HG02840 (cell line): ENCODE results near the gene RAB24.
"Not testable (repeated sequence)": the region's sequence is repeated elsewhere in the genome, so short reads cannot be mapped to it uniquely, and the experiment has no call there.

Experiments
- ATAC-seq: cut with Tn5 transposase; IDR thresholded peaks from one replicate; pipeline ENCODE4 v1.9.1; 2021; ENCODE audit warnings: mild to moderate bottlenecking, moderate library complexity, moderate number of reproducible peaks; ENCODE audit not compliant: unreplicated experiment, low FRiP score

Gene RAB24

DNA sequence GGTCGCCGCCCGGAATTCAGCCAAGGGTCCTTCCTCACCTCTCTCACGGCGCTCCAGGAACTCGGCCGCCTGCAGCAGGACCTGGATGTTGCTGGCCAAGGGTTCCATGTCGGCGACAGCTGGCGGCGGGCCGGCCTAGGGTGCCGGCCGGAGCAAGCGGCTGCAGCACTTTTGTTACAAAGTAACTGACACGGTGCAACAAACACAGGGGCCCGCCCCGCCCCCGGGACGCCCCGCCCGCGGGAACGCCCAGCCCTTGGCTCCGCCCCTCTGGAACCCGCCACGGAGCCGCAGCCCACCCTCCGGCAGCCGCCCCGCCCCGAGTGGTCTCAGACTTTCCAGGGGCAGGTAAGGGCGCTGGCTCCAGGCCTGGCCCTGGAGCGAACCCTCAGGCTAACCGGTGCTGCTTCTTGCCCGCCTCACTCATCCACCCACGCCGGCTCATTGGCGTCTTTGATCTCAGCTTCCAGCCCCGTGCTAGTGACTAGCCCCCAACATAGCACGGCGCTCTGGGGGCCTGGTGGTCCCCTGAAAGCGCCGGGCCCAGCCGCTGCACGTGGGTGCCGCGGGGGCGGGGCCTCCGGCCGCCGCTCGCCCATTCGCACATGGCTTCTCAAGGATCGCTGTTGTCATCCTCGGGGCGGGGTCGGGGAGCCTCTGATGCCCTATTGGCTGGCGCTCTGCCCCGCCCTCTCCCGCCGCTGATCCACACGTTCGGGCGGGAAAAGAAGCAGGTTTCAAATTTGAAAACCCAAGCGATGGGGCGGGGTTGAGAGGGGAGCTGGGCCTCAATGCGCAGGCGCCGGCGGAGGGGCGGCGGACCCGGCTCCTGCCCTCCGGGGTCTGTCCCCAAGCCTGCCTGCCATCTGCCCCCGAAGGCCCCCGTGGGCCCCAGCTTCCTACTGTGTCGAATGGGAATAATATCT is 8.5 kb upstream of the RAB24 start, which contains the start of gene MXD3:
MXD3 (minus strand) TSS at position 176 of the 926 bp plus-strand sequence; CDS start at position 108, 68 bp downstream.
- ATAC-seq = peak; percentile 74

DNA sequence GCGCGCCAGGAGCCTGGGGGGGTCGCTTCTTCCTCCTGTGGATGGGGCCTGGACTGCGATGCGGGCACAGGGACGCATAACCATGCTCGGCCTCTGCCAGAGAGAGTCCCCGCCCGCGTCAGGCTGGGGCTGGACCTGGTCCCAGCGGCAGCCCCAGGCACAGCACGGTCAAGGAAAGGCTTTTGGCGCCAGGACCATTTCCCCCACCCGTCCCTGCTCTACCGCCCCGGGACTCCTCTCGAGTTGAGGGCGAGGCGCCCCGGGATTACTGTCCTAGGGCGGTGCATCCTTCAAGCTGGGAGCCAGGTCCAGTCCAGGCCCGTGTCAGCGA is 7.8 kb upstream of the RAB24 start:
- ATAC-seq = no peak

DNA sequence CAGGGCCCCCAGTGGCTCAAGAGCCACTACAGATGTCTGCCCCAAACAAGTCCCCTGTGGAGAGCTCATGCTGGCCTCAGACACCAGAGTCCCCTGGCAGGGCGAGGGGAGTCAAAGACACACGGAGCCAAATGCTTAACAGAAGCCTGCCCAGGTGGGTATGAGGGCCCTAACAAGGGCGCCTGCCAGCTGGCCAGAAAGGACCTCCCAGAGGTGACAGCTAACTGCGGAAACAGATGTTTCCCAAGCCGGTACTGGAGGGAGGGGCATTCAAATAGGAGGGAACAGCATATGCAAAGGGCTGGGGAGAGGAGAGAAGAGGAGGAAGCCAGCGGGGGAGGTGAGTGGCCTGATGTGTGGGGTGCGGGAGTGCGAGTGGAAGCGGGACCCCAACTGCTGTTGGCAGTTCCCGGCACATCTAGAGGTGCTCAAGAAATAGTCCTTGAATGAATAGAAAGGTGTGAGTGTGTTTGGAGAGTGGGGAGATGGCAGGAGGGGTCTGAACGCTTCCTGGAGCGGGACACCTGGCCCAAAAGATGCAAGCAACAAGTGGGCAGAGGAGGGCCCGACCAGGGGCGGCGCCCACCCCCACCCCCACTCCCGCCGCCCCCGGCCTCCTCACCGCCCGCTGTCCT is 7.4 kb upstream of the RAB24 start:
- ATAC-seq = peak; percentile 35

DNA sequence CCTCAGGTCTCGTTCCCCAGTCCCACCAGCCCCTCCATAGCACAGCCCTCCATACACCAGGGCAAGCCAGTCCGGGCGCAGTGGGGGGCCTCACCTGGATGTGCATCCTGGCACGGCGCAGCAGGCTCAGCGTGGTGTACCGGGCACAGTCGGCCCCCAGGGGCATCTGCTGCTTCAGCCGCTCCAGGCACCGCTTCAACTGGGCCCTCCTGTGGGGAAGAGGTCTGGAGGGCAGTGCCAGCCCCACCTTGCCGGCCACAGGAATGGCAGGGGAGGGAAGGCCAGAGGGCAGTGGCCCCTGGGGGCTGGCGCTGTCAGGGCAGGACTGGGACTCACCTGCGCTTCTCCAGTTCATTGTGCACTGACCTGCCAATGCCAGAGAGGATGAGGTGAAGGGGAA is 6.8 kb upstream of the RAB24 start:
- ATAC-seq = no peak

DNA sequence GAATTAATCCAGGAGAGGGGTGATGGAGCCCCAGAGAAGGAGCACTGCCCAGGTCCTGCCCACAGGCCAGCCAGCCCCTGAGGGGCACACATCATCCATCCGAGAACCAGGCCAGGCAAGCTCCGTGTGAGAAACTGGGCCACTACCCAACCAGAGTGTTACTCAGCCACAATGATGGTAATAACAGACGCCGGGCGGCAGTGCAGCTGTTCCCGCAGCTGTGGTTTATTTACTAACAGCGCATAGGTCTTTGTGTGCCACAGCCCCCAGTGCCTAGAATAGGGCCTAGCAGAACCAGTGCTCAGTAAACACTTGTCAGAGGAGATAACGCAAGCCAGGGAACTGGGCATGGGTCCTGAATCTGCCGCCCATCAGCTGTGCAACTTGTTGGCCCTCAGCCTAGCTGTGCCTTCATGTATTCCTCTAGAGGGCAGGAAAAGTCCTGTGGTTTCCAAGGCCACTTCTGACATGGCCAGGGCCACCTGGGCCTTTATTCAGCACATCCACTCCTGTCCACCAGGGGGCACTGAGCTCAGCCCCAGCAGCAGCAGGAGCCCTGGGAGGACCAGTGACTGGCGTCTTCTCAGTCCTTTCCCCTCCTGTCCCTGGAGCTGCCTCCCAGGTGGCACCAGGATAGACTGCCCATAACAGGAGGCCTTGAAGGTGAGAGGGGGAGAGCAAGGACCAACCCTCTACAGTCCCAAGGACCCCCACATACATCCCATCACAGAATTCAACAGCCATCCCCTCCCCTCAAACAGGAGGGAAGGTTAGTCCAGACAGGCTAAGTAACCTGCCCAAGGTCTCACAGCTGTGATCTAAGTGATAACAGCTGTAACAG is 6.1 kb upstream of the RAB24 start:
- no peak for ATAC-seq

DNA sequence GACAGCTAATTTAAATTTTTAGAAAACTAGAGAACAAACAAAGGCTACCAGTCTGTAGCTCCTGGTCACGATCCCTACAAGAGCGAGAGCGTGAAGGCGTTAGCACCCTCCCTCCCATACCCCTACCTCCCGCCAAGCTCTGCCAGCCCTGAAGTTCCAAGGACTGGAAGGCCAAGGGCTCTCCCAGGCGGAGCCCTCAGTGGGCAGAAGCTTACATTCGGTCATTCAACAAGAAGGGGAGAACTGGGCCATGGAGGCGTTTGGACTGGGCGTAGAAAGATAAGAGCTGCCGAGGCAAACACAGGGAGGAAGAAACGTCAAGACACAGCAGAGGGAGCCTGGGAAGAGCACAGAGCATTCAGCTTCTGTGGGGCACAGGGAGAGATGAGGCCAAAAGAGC is 5.2 kb upstream of the RAB24 start:
- ATAC-seq = no peak

DNA sequence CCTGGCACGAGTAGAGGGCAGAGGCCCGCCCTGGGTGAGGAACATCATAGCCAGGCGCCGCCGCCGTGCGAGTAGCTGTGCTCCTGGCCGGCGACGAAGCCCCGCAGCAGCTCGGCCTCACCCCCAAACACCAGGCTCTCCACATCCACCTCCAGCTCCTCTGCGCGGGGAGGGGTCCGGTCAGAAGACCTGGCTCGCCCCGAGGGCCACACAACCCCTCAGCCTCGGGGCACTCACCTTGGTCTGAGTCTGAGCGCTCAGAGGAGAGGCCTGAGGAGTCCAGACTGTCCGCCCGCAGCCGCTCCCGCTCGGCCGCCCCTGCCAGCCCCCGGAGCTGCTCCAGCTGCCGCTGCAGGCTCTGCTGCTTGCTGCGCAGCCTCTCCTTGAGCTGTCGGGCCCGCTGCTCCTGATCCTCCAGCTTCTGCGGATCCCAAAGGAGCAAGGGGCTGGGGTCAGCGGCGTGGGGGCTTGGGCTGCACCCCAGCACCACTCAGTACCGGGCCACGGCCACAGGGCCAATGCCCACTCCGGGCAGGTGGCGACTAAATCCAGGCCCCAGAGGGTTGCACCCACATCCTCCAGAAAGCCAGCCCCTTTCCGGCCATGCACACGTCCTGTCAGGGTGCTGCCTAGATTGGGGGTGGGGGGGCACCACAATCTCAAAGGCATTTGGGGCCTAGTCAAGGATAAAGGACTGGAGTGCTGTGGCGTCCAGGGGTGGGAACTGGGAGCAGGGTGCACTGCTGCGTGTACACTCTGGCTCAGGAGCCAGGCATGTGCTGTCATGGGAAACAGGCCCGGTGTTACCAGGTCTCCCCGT is 4.2 kb upstream of the RAB24 start:
- ATAC-seq = no peak

DNA sequence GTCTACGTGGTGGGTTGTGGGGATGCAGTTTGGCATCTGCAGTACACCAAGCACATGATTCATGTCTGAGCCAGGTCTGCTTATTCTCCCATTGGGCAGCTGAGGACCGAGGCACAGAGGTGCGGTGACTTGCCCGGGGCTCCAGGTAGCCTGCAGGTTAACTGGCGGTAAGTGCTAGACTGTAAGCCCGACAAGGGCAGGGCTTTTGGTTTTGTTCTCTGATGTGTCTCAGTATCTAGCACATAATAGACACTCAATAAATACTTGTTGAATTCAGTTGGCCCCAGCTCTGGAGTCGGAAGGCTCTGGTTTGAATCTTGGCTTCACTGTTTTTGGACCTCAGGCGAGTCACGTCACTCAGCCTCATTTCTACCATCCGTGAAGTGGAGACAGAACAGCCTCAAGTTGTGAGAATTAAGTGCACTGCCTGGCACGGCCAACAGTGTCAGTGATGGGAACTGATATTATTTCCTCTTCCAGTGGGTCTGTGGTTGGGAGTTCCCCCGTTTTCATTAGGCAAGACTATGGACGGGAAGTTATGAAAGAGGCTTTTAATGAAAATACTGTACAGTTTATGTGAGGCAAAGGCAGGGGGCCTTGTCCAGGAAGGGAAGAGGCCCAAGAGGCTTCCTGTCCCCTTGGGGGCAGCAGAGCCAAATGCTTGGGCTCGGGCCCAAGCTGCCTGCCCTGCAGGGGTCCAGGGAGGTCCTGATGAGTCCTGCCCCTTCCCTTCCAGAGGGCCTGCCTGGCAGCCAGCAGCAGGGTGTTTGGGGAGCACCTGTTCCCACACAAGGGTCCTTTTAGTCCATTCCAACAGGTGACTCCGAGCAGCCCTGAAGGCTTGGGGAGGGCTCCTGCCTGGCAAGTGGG is 3.4 kb upstream of the RAB24 start:
- ATAC-seq = no peak

DNA sequence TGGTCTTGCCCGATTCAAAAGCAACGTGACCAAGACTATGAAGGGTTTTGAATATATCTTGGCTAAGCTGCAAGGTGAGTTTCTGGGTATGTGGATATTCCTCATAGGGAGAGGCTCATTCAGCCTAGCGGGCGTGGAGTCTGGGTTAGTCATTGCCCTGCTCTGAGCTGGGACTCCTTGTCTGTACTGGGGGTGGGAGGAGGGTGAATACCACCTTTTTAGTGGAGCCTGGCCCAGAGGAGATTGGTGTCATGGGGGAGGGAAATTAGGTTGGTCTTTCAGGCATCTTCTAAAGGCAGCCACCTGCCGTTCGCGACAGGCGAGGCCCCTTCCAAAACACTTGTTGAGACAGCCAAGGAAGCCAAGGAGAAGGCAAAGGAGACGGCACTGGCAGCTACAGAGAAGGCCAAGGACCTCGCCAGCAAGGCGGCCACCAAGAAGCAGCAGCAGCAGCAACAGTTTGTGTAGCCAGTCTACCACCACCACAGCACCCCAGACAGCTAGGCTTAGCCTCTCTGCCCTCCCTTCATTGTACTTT is 2.7 kb upstream of the RAB24 start:
- ATAC-seq = not testable (repeated sequence)

DNA sequence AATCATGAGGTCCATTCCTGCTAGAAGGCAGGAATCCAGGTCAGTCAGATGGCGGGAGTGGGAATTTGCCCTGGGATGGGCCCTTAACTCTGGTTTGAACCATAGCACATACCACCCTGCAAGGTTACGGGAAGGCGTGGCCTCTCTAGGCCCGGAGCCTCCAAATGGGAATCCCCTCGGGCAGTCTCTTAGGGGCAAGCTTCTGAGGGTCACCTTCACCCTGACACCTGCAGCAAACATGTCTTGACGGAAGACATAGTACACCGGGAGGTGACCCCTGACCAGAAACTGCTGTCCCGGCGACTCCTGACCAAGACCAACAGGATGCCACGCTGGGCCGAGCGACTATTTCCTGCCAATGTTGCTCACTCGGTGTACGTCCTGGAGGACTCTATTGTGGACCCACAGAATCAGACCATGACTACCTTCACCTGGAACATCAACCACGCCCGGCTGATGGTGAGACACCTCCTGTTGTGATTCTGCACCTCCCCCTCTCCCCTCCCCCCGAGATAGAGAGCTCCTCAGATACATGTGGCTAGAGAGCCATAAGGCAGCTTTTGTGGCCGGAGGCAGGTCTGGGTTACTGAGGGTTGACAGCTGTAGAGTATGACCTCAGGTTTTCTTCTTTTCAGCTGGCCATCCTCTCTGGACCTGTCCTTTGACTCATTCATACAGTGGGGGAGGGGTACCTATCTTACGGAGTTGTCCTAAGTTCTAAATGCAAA is 1.0 kb upstream of the RAB24 start:
- ATAC-seq = no peak

DNA sequence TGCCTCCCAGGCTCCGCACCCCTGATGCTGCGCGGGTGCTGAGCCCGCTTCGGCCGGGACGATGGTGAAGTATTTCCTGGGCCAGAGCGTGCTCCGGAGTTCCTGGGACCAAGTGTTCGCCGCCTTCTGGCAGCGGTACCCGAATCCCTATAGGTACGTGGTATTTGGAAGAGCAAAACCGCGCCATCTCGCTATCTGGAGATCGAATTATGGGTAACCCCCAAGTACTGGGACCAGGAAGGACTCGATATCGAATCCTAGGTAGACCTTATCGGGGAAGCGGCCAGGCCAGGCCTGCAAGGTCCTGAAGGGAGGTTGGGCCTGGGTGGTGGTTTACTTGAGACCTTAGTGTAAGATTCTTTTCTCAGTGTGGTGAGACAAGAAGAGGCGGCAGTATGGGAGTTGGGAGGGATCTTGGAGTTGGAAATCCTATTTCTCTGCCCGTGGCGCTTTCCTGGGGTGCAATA is 439 bp upstream of the RAB24 start:
- ATAC-seq = no peak

DNA sequence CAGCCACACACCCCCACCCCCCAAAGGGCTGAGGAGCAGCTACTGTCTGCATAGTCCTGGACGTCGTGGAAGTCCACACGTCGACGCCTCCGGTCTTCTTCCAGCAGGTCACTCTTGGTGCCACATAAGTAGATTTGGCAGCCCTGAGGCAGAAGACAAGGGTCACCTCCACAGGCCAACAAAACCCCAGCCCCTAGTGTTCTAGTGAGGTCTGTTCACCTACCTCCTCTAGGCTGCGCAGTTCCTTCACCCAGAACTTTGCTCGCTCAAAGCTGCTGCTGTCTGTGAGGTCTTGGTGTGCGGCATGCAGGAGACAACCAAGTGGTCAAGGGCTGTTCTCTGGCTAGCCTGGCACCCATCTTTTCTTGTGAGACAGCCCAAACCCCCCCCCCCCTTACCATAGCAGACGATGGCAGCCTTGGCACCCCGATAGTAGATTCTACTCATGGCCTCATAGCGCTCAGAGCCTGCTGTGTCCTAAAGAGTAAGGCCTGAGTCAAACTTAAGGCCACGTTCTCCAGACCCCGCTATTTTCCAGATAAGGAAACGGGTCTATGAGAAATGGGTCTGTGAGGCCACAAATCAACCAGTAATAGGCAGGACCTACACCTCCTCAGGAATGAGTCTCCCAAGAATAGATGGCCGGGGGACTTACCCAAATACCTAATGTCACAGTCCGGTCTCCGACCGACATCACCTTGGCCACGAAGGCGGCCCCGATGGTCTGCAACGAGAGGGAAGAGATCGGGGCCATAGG is 987 bp downstream of the RAB24 start:
- ATAC-seq = no peak

DNA sequence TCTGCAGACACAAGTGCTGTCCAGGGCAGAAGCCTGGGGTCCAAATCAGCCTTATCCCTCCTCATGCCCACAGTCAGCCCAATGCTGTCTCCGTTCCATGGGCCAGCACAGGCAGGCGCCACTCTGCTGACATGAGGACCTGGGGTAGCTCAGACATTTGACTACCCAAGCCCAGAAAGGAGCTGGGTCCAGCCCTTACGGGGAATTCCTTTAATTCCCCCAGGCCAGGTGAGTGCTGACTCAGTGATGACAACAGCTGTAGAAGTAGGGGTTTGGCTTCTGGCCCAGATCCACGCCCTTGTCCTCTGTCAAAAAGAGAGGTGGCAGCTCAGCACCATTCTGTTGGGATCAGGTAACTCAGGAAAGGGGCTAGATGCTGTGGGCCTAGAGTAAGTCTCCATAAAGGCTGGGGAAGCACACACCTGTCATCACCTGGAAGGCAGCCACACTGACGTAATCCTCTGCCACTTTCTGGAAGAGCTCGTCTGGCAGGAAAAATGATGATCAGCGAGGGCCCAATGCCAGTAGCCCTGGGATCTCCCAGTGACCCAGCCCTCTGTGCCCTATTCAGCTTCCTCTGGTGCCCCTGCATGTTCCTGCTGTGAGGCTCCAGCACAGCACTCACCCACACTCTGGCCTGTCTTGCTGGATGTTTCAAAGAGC is 1.9 kb downstream of the RAB24 start:
- no peak for ATAC-seq

DNA sequence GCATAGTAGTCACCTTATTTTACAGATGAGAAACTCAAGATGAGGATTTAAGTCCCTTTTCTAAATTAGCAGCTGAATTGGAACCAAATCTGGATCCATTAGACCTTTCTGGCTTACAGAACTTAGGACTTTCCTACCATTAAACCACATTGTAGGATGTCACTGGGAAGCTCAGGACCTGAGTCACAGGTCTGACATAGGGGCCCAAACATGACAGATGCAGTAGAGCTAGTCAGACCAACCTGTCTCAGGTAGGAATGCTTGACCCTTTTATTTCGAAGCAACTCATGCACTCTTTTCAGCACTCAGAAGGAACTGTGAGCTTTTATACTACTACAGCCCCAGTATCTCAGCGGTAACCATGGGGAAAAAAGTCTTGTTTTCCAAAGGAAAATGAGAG is 2.6 kb downstream of the RAB24 start:
- no peak for ATAC-seq

DNA sequence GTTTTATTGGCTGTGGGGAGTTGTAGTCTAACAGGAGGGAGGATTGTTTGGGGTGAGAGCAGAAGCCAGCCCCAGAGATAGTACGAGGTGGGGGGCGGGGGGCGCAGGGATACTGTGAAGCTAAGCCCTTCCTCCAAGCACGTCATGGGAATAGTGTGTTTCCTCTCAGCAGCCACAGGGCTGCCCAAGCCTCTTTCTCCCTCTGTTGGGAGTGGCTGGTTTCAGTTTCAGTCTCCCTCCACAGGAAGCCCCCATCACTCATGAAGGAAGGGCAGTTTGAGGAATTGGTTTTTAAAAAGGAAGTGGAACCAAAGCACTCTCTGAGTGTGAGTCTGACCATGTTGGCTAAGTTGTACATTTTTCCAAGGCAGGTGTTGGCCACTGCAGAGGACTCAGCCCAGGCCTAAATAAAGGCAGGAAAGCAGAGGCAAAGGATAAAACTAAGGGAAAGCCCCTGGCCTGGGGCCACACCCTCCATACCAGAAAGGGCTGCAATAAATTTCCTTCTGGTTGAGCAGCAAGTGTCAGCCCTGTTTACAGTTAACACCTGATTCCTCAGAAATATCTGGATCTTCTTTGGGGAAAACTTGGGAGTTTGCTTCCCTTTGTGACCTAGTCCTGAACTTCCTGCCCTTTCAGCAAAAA is 3.2 kb downstream of the RAB24 start:
- peak; percentile 37 for ATAC-seq

DNA sequence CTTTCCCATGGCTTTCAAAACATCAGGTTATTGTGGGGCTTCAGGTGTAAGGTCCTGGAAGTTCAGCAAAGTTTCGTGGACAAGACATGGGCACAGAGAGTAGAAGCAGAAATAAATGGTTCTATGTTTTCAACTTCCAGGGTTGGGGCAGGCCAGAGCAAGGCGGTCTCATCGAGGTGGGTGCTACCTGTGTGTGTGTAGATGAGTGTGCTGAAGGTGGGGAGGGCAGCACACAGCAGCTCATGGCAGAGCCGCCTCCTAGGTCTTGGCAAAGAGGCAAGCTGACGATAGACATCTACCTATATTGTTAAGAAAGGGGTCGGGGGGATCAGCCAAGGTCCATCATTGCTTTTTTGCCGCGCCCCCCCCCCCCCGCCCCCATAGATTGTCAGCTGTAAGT is 3.8 kb downstream of the RAB24 start:
- no peak for ATAC-seq

DNA sequence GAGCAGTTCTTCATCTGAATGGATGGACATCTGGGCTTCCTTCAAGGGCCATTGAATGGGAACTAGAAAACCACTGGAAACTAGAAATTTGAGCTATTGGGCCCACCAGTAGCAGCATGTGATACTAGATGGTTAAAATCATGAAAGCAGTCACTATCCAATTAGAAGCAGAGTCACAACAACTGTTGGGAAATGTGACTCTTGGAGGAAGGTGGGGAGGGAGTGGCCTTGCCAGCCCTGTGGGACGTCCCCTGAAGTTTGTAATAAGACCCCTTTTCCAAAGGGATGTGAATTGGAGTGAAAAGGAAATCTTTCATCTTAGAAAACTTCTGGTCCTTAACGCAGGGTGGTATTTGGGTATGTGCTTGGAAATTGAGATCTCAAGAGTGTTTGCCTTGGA is 5.6 kb downstream of the RAB24 start:
- no peak for ATAC-seq
